ENCODE data around the gene RECK. TPM values are rescaled to one million over a fixed set of nuclear protein-coding genes. Genes with fewer than 3 reads are reported as not detected.

Gene RECK
- polyA plus RNA-seq, 1 experiment: 112 TPM

DNA sequence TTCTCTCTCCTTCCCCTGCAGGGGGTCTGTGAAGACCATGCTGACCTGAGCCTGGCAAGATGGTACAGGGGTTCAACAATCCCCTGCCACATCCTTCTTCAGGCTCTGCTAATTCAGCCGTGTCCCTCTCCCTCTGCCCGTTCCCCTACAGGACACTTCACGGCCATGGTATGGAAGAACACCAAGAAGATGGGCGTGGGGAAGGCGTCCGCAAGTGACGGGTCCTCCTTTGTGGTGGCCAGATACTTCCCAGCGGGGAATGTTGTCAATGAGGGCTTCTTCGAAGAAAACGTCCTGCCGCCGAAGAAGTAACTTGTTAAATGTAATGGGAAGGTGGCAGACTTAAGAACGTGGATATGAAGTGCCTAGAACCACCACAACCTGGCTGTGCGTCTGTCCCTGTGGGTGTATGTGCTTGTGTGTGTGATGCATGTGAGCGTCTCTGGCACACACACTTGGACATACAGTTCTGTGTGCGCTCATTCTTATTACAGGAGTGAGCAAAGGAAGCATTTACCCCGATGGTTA, 125.6 kb downstream of the RECK start:
- ChIA-PET POLR2A (interaction anchor here (2.7 kb wide), 1 partner anchor 28 kb away, joined by 7 read pairs; the partner anchor contains the start of gene CLTA), CTCF (interaction anchor here (0.8 to 3.3 kb wide), 3 partner anchors 13 to 280 kb away, joined by 3 to 11 read pairs (median 8); no protein-coding TSS in a partner anchor)
- H3K27ac ChIP-seq (ENCODE audit: low read depth, low read length): no peak overlapping the region
- no peaks in the 10 kb centered on the region; the same call in 1 of the 2 replicates for H3K9me3 ChIP-seq (ENCODE audit: control insufficient read depth, insufficient read depth, low read length)
- TF ChIP-seq, protein P1, sequence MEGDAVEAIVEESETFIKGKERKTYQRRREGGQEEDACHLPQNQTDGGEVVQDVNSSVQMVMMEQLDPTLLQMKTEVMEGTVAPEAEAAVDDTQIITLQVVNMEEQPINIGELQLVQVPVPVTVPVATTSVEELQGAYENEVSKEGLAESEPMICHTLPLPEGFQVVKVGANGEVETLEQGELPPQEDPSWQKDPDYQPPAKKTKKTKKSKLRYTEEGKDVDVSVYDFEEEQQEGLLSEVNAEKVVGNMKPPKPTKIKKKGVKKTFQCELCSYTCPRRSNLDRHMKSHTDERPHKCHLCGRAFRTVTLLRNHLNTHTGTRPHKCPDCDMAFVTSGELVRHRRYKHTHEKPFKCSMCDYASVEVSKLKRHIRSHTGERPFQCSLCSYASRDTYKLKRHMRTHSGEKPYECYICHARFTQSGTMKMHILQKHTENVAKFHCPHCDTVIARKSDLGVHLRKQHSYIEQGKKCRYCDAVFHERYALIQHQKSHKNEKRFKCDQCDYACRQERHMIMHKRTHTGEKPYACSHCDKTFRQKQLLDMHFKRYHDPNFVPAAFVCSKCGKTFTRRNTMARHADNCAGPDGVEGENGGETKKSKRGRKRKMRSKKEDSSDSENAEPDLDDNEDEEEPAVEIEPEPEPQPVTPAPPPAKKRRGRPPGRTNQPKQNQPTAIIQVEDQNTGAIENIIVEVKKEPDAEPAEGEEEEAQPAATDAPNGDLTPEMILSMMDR (IDR thresholded peaks at IDR 0.05; ENCODE audit: low read depth, low read length): no peak
- no peak for DNase-seq (ENCODE audit: low read depth, low spot score)
- no peak overlapping the region for H3K4me3 ChIP-seq (ENCODE audit: low read depth, low read length)
- H3K27me3 ChIP-seq (ENCODE audit: control insufficient read depth, insufficient read depth, low read length): no peaks in the 10 kb centered on the region

DNA sequence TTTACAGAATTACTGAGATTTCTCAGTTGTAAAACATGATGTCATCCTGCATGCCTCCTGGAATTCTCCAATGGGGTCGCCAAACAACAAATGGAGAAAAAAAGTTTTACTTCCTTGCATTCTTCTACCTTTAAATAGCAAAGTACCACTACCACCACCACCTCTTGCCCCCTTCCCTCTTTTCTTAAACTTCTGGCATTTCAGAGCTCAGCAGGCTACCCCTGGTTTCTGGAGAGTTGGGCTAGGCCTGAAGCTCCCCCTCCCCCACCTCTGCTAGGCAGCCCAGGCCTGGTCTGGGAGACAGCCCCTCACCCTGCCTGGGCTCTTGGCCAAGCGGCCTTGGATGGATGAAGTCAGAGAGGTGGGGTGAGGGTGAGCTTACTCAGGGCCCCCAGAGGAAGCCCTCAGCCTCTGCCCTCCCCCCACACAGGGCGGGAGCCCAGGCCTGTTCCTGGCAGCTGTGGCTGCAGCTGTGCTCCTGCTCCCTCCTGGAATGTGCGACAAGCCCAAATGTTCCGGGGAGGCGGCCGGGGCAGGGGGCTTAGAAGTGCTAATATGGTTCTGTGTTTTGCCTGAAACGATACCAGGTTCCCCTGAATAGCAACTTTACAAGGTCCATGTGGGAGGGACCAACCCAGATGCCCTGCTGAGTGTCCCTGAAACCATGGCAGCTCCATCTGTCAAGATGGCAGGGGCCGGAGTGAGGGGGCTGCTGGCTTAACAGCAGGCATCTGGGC, 126.5 kb downstream of the RECK start:
- no peak for DNase-seq (ENCODE audit: low read depth, low spot score)
- Histone ChIP-seq H3K9me3 (ENCODE audit: control insufficient read depth, insufficient read depth, low read length) (no peaks in the 10 kb centered on the region; the same call in 1 of the 2 replicates), H3K27ac (ENCODE audit: low read depth, low read length) (peak overlapping the region; percentile 84), H3K4me3 (ENCODE audit: low read depth, low read length) (no peak overlapping the region), H3K27me3 (ENCODE audit: control insufficient read depth, insufficient read depth, low read length) (no peaks in the 10 kb centered on the region)
- CTCF ChIA-PET: interaction anchor here (0.8 to 3.3 kb wide), 7 partner anchors 14 to 281 kb away, joined by 3 to 11 read pairs (median 6); partner anchors contain the start of gene CLTA
- POLR2A ChIA-PET: interaction anchor here (0.6 to 2.7 kb wide), 8 partner anchors 8 to 125 kb away, joined by 3 to 7 read pairs (median 4); partner anchors contain the start of gene CLTA
- TF ChIP-seq, protein P1 (IDR thresholded peaks at IDR 0.05; ENCODE audit: low read depth, low read length): no peak

DNA sequence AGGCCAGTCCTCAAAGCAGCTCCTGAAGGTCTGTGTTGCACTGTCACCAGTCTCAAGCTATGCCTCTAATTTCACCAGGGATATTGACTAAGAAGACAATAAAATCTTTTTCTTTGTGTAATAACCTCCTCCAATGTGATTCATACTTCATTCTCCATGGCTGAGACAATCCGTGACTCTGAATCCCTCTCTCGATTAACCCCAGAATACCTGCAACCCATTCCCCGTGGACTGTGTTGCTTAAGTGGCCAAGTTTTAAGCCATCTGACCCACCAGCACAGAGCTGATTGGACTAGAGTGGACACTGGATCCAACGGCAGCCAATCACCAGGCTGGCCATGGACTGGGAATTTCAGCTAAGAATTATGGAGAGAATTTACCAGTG, 127.1 kb downstream of the RECK start:
- ChIA-PET CTCF (interaction anchor here (0.9 to 3.3 kb wide), 8 partner anchors 15 to 218 kb away, joined by 4 to 18 read pairs (median 6); partner anchors contain the start of gene CLTA), POLR2A (interaction anchor here (0.6 to 2.7 kb wide), 8 partner anchors 9 to 125 kb away, joined by 3 to 7 read pairs (median 4); partner anchors contain the start of gene CLTA)
- no peak for DNase-seq (ENCODE audit: low read depth, low spot score)
- H3K9me3 ChIP-seq (ENCODE audit: control insufficient read depth, insufficient read depth, low read length): no peaks in the 10 kb centered on the region; the same call in 1 of the 2 replicates
- H3K4me3 ChIP-seq (ENCODE audit: low read depth, low read length): no peak overlapping the region
- TF ChIP-seq, protein P1 (IDR thresholded peaks at IDR 0.05; ENCODE audit: low read depth, low read length): no peak
- H3K27ac ChIP-seq (ENCODE audit: low read depth, low read length): peak overlapping the region; percentile 84
- H3K27me3 ChIP-seq (ENCODE audit: control insufficient read depth, insufficient read depth, low read length): no peaks in the 10 kb centered on the region

GRCh38 chr9:36164372-36164771, 127.7 kb downstream of the RECK start:
- Histone ChIP-seq H3K27ac (ENCODE audit: low read depth, low read length) (no peak overlapping the region), H3K9me3 (ENCODE audit: control insufficient read depth, insufficient read depth, low read length) (no peaks in the 10 kb centered on the region; the same call in 1 of the 2 replicates), H3K27me3 (ENCODE audit: control insufficient read depth, insufficient read depth, low read length) (no peaks in the 10 kb centered on the region), H3K4me3 (ENCODE audit: low read depth, low read length) (no peak overlapping the region)
- CTCF ChIA-PET: interaction anchor here (0.9 to 3.3 kb wide), 9 partner anchors 10 to 219 kb away, joined by 3 to 18 read pairs (median 6); partner anchors contain the start of gene CLTA
- no peak for DNase-seq (ENCODE audit: low read depth, low spot score)
- TF ChIP-seq, protein P1 (IDR thresholded peaks at IDR 0.05; ENCODE audit: low read depth, low read length): no peak
- POLR2A ChIA-PET: interaction anchor here (0.8 to 2.7 kb wide), 4 partner anchors 9 to 26 kb away, joined by 3 to 7 read pairs (median 4); partner anchors contain the start of gene CLTA

Data from AG04450 (cell line).